NCI-H1694 (cell line): ENCODE measurements around the gene TNFAIP8L1.
A peak's percentile ranks its signal among the peaks of the same experiment; 100 is the strongest.
"Not testable (repeated sequence)": the region's sequence is repeated elsewhere in the genome, so short reads cannot be mapped to it uniquely, and the experiment has no call there.

Experiments used
- DNase-seq: peaks from one replicate; lab custom pipeline; 2025; lab: John Stamatoyannopoulos, UW

Gene TNFAIP8L1

DNA sequence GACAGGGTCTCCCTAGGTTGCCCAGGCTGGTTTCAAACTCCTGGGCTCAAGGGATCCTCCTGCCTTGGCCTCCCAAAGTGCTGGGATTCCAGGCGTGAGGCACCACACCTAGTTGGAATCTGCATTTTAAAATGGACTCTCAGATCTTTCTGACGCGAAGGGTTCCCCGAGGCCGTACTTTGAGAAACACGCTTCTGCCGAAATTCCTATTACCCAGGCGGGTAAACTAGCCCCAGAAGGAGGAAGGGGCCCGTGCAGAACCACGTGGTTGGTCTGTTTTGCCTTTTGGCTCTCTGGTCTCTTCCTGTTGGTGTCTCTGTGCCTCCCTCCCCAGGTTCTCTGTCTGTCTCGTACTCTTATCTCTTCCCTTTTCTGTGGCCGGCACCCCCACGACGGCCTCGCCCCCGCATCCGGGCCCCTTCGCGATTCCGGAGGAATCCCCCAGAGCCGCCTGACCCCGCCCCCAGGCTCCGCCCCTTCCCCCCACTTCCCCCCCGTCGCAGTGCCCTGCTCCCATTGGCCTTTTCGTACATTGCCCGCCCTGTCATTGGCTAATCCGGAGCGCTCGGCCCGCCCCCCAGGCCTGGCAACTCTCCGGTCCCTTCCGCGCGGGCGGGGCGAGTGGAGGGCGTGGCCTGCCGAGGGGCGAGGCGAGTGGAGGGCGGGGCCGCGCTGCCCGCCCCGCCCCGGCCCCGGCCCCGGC, at the start of gene TNFAIP8L1:
TNFAIP8L1 (plus strand) TSS at position 689 of the 703 bp plus-strand sequence. CDS start 12,354 bp downstream, outside the sequence.
- DNase-seq = peak; percentile 76

GRCh38 chr19:4589579-4590410, 49.5 kb upstream of the TNFAIP8L1 start:
- DNase-seq = no peak

GRCh38 chr19:4590559-4590958, 48.8 kb upstream of the TNFAIP8L1 start:
- no peak for DNase-seq

DNA sequence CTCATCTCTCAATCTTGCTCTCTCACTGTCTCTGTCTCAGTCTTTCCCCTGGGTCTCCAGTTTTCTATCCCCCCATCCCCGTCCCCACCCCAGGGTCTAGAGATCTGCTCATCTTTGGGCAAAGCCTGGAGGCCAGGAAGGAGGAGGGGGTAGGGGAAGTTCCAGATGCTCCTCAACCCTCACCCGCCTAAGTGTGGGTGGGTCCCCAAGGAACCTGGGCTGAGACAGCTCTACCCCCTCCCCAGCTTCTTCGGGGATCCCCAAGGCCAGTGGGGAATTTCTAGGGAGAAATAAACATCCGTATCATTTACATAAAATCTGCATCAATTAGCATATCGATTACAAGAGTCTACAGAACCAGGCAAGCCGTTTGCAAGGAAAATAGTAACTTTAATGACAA, 48.0 kb upstream of the TNFAIP8L1 start:
- DNase-seq = no peak

DNA sequence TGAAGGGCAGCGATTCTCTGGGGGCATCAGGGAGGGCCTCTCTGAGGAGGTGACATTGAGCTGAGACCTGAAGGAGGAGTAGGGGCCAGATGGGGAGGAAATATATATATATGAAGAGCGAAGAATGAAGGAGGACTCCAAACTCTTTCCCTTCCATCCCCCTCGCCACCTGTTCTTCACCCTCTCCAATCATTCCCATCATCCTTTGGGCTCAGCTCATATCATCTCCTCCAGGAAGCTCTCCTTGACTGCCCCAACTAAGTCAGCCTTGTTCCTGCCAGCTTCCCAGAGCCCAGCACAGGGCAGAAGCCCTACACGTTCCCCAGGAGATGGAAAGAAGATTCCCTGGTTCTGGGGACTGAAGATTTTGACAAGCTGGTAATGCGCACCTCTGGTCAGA, 46.9 kb upstream of the TNFAIP8L1 start:
- no peak for DNase-seq

DNA sequence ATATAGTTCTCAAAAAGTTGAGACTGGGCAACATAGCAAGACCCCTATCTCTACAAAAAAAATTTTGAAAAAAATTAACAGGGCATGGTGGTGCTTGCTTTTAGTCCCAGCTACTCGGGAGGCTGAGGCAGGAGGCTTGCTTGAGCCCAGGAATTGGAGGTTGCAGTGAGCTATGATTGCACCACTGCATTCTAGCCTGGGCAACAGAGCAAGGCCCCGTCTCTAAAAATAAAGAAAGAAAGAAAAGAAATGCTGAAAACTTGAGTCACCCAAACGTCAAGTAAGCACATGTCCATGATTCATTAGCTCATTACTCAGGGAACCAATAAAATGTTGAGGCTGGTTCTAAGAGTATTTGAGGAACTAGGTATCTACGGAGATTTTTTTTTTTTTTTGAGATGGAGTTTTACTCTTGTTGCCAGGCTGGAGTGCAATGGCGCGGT, 45.9 kb upstream of the TNFAIP8L1 start:
- no peak for DNase-seq

DNA sequence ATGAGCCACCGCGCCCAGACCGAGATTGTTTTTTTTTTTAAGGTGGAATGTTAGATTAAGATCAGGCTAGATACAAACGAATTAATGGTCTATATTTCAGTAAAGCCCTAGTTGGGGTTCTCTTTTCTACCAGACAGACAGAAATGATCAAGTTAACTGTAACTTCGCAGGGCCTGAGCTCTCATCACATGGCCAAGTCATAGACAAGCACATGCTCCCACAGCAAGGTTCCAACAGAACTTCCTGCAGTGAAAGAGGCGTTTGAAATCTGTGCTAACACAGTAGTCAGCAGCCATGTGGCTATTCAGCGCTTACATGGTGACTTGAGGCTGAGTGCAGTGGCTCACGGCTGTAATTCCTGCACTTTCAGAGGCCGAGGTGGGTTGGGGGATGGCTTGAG, 45.1 kb upstream of the TNFAIP8L1 start:
- DNase-seq = no peak

DNA sequence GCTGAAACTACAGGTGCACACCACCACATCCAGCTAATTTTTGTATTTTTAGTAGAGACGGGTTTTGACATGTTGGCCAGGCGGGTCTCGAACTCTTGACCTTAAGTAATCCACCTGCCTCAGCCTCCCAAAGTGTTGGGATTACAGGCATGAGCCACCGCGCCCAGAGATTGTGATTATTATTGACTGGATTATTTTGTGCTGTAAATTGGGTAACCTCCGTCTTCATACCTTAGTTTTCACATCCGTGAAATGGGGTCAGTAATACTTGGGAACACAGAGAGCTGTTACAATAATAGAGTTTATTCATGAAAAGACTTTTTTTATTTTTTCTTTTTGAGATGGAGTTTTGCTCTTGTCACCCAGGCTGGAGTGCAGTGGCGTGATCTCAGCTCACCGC, 44.2 kb upstream of the TNFAIP8L1 start:
- DNase-seq = not testable (repeated sequence)

GRCh38 chr19:4596033-4596904, 43.0 kb upstream of the TNFAIP8L1 start:
- DNase-seq = no peak

GRCh38 chr19:4597278-4597974, 41.9 kb upstream of the TNFAIP8L1 start:
- no peak for DNase-seq

DNA sequence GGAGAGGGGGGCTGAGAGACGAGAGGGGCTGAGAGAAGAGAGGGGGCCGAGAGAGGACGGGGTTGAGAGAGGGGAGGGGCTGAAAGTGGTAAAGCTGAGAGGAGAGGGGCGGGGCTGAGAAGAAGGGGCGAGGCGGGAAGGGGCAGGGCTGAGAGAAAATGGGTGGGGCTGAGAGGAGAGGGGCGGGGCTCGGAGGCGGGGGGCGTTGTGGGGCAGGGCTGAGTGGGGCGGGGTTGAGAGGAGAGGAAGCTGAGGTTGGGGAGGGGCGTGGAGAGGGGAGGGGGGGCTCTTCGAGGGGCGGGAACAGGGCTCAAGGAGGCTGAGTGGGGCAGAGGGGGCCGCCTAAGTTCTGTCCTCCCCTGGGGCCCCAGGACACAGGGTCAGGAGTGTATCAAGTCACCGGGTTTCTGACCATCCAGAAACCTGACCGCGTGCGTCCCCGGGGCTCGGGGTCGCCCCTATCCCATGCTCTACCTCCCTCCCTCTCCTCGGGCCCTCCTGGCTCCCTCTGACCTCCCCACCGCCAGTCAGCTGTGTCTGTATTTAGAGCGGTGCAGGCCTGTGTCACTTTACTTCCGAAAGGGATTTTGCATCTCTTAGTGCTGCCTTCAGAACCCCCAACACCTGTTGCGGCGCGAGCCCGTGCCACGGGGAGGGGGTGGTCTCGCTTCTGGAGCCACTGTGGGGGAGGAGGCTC, 41.2 kb upstream of the TNFAIP8L1 start:
- DNase-seq = no peak

DNA sequence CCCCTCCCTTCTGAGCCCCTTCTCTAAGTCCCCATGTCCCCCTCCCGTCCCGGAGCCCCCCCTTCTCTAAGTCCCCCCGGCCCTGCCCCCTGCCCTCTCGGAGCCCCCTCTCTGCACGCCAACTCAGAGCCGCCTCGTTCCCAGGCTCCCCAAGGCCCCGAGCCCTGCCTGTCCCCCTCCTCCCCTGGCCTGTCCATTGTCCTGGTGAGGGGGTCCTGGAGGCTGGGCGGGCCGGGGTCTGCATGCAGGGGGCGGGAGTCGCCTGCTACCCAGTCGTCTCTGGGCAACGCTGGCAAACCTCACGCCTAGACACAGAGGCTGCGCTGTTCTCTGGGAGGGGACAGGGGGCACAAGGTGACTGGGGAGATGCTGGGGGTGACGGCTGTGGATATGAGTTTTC, 40.6 kb upstream of the TNFAIP8L1 start:
- no peak for DNase-seq

DNA sequence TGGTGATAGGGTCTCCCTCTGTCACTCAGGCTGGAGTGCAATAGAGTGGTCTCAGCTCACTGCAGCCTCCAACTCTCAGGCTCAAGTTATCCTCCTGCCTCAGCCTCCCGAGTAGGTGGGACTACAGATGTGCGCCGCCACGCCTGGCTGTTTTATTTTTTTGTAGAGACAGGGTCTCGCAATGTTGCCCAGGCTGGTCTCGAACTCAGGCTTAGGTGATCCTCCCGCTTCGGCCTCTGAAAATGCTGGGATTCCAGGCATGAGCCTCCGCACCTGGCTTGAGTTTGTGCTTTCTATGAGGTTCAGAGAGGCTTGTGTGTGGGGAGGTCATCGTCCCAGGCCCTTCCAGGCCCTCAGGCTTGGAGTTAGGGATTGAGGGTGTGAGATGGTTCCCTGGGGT, 39.2 kb upstream of the TNFAIP8L1 start:
- DNase-seq = no peak

DNA sequence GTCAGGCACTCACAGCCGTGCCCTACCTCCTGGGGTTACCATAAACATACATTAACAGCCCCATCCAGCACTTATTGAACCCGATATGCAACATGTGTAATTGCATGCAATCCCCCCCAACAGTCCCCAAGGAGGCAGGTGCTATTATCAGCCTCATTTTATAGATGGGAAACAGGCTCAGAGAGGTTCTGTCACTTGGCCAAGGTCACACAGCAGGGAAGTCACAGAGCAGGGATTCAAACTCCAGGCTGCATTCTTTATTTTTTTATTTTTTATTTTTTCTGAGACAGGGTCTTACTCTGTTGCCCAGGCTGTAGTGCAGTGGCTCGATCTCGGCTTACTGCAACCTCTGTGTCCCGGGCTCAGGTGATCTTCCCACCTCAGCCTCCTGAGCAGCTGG, 38.4 kb upstream of the TNFAIP8L1 start:
- DNase-seq = no peak

DNA sequence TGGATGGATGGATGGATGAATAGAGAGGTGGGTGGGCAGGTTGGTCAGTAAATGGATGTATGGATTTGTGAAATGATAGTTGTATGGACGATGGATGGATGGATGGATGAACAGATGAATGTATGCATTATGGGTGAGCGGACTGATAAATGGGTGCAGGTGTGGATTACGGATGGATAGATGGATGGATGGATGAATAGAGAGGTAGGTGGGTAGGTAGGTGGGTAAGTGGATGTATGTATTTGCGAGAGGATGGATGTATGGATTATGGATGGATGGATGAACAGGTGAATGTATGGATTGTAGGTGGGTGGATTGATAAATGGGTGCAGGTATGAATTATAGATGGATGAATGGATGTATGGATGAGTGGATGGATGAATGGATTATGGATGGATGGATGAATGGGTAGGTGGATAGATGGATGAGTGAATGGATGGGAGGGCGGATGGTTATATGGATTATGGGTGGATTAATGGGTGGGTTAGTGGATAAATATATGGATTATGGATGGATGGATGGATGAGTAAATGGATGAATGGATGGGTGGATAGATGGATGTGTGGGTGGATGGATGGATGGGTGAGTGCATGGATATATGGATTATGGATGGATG, 37.0 kb upstream of the TNFAIP8L1 start:
- DNase-seq = no peak

- DNase-seq = no peak
Measured at GRCh38 chr19:4602915-4603314, 36.4 kb upstream of the TNFAIP8L1 start.

DNA sequence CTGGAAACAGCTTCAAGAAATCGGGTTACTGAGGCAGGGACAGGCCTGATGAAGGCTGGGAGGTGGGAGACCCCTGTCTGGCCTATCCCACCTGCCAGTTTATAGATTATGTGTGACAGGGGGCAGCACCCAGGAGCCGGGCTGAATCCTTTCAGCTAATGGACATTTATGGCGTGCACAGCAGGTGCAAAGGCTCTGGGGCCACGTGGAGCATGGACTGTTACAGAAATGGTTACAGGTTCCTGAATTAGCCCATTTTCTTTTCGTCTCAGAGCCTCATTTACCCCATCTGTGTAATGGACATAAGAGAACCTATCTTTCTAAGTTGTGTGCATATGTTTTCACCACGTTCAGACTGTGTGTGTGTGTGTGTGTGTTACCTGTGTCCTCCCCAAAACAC, 34.4 kb upstream of the TNFAIP8L1 start:
- no peak for DNase-seq

DNA sequence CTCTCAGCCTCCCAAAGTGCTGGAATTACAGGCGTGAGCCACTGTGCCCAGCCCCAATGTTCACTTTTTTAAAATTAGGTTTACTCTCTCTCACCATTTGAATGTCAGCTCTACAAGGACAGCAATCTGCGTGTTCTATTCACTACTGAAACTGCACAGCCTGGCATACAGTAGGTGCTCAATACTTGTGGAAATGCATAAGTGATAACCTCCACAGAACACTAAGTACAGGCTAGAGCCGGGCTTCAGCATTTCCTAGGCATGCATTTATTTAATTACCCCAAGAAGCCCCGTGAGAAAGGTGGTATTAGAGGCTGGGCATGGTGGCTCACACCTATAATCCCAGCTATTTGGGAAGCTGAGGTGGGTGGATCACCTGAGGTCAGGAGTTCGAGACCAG, 33.1 kb upstream of the TNFAIP8L1 start:
- DNase-seq = no peak

- no peak for DNase-seq
Measured at GRCh38 chr19:4606921-4607678, 32.2 kb upstream of the TNFAIP8L1 start.
